Measurements from ENCODE around the gene NKX2-3.

DNA sequence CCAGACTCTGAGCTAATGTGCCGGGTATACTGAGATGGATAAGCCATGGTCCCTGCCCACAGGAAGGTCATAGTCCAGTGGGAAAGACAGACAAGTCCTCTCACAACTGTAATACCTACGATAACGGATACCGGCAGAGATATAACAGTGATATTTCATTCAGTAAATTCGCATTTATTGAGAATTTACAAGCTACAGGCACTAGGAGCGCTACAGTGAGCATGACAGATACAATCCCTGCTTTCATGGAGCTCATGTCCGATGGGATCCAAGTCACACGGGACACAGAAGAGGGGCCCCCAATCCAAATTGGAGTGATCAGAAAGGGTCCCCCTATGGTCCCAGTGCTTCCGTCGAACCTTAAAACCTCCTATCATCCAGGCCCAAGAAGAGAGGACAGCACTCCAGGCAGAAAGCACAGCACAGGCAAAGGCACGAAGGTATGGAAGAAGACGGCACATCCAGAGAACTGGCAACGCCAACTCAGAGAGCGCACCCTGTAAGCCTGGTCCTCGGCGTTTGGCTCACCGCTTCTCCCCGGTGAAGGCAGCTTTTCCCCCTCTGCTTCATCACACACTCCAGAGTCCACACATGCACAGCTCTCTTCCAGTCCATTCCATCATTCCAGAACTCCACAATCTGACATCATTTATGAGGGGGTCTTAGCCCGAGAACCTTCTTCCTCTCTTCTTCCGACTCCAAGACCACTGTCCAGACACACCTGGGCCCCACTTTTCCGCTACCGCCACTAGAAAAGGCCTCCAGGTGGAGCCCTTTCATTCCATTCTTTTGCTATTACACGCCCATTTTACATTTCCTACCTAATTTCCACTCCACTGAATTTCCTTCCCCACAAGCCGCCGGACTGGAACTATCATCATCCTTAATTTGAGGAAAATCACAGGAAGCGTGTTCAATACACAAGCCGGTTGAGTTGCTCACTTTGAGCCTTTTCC lies 47.8 kb upstream of the NKX2-3 start:
- TF ChIP-seq TAF1 (IDR thresholded peaks at IDR 0.05; ENCODE audit: borderline replicate concordance, low read depth, low read length), result no peak
- TF ChIP-seq POLR2A (IDR thresholded peaks at IDR 0.05; ENCODE audit: low read depth, low read length), result no peak
- TF ChIP-seq POLR2AphosphoS5 (IDR thresholded peaks at IDR 0.05; ENCODE audit: low read depth, low read length), result no peak

Data from GM12892 (cell line).